OCI-LY7 (cell line): Measurements from ENCODE around the gene NTRK3. TPM values are rescaled to one million over a fixed set of nuclear protein-coding genes. Genes with fewer than 3 reads are reported as not detected.

Source experiments
- BruUV-seq: library from RNA; stranded (reverse); fragments of 400-500 nt; replicated peaks from 2 replicates; lab custom pipeline; 2021; lab: Mats Ljungman, UMichigan
- CTCF ChIA-PET: fragments of 300-600 bp; sonication (Branson Sonifier 250); formaldehyde crosslinking; loops from one replicate; lab custom pipeline; 2022; ENCODE audit warnings: antibody characterized with exemption; ENCODE audit not compliant: unreplicated experiment; lab: Charles Lee
- POLR2A ChIA-PET: fragments of 300-600 bp; sonication (Branson Sonifier 250); formaldehyde crosslinking; loops from one replicate; lab custom pipeline; 2022; ENCODE audit warnings: antibody characterized with exemption; lab: Charles Lee
- DNase-seq: peaks from one replicate; pipeline ENCODE4 v3.0.0-alpha.2; 2015; ENCODE audit warnings: low spot score
- H2AFZ ChIP-seq: fragments of 200-600 bp; sonication (generic), shearing (Covaris generic); 2 replicates; pipeline ENCODE4 v1.6.1; 2014; ENCODE audit warnings: mild to moderate bottlenecking, antibody characterized with exemption, low read length, moderate library complexity
- H3K27ac ChIP-seq: fragments of 200-600 bp; sonication (generic); 2 replicates; pipeline ENCODE4 v1.5.1; 2014; ENCODE audit warnings: mixed run types, low read depth, mild to moderate bottlenecking, moderate library complexity, low read length, inconsistent platforms; ENCODE audit not compliant: poor library complexity, severe bottlenecking
- H3K36me3 ChIP-seq: fragments of 200-600 bp; sonication (generic); 2 replicates; pipeline ENCODE4 v1.6.1; 2014; ENCODE audit warnings: mild to moderate bottlenecking, antibody characterized with exemption, low read length, moderate library complexity, mixed read lengths; ENCODE audit not compliant: insufficient read depth
- H3K4me1 ChIP-seq: fragments of 200-600 bp; sonication (generic); 2 replicates; pipeline ENCODE4 v1.5.1; 2014; ENCODE audit warnings: mild to moderate bottlenecking, low read length; ENCODE audit not compliant: insufficient read depth, poor library complexity, severe bottlenecking
- H3K4me2 ChIP-seq: fragments of 200-600 bp; sonication (generic); 2 replicates; pipeline ENCODE4 v1.6.1; 2014; ENCODE audit warnings: mild to moderate bottlenecking, low read length
- H3K4me3 ChIP-seq: fragments of 200-600 bp; sonication (generic); 2 replicates; pipeline ENCODE4 v1.5.1; 2014; ENCODE audit warnings: mild to moderate bottlenecking, low read depth, low read length; ENCODE audit not compliant: poor library complexity, severe bottlenecking
- H3K79me2 ChIP-seq: fragments of 200-600 bp; sonication (generic); 2 replicates; pipeline ENCODE4 v1.6.1; 2016; ENCODE audit warnings: low read depth, mild to moderate bottlenecking, low read length, moderate library complexity, mixed read lengths; ENCODE audit not compliant: insufficient read depth
- H3K9me2 ChIP-seq: fragments of 200-600 bp; sonication (generic); 2 replicates; pipeline ENCODE4 v1.6.1; 2016; ENCODE audit warnings: mild to moderate bottlenecking, low read length, mixed read lengths; ENCODE audit not compliant: insufficient read depth
- H3K9me3 ChIP-seq: fragments of 200-600 bp; sonication (generic); 2 replicates; pipeline ENCODE4 v1.6.1; 2014; ENCODE audit warnings: mild to moderate bottlenecking, mixed run types, low read length, mixed read lengths
- H4K20me1 ChIP-seq: fragments of 200-600 bp; sonication (generic); 2 replicates; pipeline ENCODE4 v1.6.1; 2014; ENCODE audit warnings: mild to moderate bottlenecking, antibody characterized with exemption, low read length, moderate library complexity, mixed read lengths; ENCODE audit not compliant: insufficient read depth
- EZH2phosphoT487 ChIP-seq: fragments of 200-600 bp; sonication (generic); IDR thresholded peaks from 2 replicates; pipeline ENCODE4 v1.6.1; 2018; ENCODE audit warnings: low read depth, borderline replicate concordance, mild to moderate bottlenecking, mixed run types, antibody characterized with exemption, low read length, moderate library complexity, mixed read lengths
- intact Hi-C: fragments of 100-400 bp; cut with micrococcal nuclease; formaldehyde crosslinking; loops from one replicate; pipeline ENCODE4 v1.10.0; 2022; ENCODE audit not compliant: unreplicated experiment
- total RNA-seq, 2 experiments: library from RNA; depleted of rRNA in 1 of 2; stranded (reverse); fragments of >200 nt in 1 of 2; shearing (Covaris generic) in 1 of 2; gene quantifications; 2 replicates each; pipeline ENCODE4 v1.2.3, GENCODE V29; 2014 to 2022
- TF ChIP-seq, protein P1 (sequence below): fragments of 200-600 bp; sonication (generic); conservative IDR thresholded peaks from 2 replicates; pipeline ENCODE4 v1.5.1; 2014; ENCODE audit warnings: mild to moderate bottlenecking, antibody characterized with exemption, low read length, moderate library complexity, mixed read lengths

Gene NTRK3
- total RNA-seq, 2 experiments from 2014 or later, result 0.50 to 2.5 TPM

GRCh38 chr15:87916208-87916607, 340.3 kb downstream of the NTRK3 start:
- intact Hi-C loops, result no loop called here
- ChIA-PET POLR2A (no interaction called here), CTCF (no interaction called here)
- Histone ChIP-seq H3K79me2 (no peaks in the 10 kb centered on the region), H2AFZ (no peak overlapping the region), H3K4me1 (no peaks in the 10 kb centered on the region), H3K27ac (no peak overlapping the region), H3K4me2 (no peak overlapping the region), H3K36me3 (no peaks in the 10 kb centered on the region), H3K9me3 (no peaks in the 10 kb centered on the region), H3K9me2 (no peaks in the 10 kb centered on the region), H4K20me1 (no peaks in the 10 kb centered on the region), H3K4me3 (no peak overlapping the region)
- TF ChIP-seq, protein P1, sequence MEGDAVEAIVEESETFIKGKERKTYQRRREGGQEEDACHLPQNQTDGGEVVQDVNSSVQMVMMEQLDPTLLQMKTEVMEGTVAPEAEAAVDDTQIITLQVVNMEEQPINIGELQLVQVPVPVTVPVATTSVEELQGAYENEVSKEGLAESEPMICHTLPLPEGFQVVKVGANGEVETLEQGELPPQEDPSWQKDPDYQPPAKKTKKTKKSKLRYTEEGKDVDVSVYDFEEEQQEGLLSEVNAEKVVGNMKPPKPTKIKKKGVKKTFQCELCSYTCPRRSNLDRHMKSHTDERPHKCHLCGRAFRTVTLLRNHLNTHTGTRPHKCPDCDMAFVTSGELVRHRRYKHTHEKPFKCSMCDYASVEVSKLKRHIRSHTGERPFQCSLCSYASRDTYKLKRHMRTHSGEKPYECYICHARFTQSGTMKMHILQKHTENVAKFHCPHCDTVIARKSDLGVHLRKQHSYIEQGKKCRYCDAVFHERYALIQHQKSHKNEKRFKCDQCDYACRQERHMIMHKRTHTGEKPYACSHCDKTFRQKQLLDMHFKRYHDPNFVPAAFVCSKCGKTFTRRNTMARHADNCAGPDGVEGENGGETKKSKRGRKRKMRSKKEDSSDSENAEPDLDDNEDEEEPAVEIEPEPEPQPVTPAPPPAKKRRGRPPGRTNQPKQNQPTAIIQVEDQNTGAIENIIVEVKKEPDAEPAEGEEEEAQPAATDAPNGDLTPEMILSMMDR, result no peak
- BruUV-seq, result no TSS peak
- no peak for DNase-seq

DNA sequence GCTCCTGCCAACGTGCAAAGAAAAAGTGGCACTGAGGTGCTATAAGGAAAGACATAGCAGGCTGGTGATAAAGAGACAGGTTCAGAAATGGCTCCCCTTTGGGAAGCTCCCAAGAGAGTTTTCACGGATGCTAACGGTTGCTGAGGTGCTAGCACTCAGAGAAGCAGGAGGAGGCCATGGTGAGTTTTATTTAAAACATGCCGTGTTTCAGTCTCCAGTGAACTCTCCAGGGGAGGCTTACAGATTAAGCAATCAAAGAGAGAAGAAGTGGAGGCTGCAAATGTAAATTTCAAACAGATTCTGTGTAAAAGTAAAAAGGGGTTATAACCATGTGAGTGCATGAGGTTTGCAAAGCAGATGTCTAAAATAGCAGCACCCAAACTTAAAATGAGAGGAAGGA, 346.2 kb downstream of the NTRK3 start:
- DNase-seq, result no peak
- no TSS peak for BruUV-seq
- Histone ChIP-seq H3K79me2 (no peaks in the 10 kb centered on the region), H3K9me2 (no peaks in the 10 kb centered on the region), H3K4me3 (no peak overlapping the region), H3K36me3 (no peaks in the 10 kb centered on the region), H3K4me1 (no peaks in the 10 kb centered on the region), H2AFZ (no peak overlapping the region), H4K20me1 (no peaks in the 10 kb centered on the region), H3K27ac (no peak overlapping the region), H3K4me2 (no peak overlapping the region), H3K9me3 (no peaks in the 10 kb centered on the region)
- POLR2A ChIA-PET, result no interaction called here
- TF ChIP-seq EZH2phosphoT487, result no peak
- TF ChIP-seq, protein P1, result no peak
- CTCF ChIA-PET, result no interaction called here
- intact Hi-C loops, result no loop called here

DNA sequence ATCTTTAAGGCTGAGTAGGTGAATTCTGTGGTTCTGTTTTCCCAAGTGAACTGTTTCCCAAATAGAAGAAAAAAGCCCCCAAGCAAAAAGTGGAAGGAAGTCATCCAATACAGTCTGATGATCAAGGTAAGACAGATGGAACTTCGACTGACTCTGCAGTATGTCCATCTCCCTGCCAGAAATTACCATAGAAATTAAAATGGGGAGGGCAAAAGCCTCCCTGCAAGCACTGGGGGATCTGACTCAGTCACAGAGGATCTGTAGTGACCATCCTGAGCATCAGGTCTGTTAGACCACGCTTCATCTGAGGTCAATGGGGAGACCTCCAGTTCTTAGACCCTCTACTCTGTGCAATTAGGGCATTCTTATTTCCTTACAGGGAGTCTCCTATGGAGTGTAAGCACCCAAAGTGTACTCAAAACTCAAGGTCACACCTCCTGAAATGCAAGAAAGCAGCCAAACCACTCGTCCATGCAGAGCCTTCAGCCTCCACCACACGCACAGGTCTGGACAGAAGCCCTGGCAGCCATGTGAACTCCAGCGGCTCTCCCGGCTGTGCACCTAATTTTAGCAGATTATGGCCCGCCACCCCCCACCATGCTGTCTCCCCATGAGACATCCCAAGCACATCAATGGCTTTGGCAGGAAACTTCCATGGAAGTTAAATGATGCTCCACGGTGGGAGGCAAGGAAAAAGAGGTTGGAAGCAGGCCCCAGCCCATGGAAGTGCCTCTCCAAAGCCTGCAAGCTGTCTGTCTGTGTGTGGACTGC, 348.7 kb downstream of the NTRK3 start:
- POLR2A ChIA-PET, result no interaction called here
- no TSS peak for BruUV-seq
- H3K9me3 ChIP-seq, result no peaks in the 10 kb centered on the region
- H3K36me3 ChIP-seq, result no peaks in the 10 kb centered on the region
- no peak overlapping the region for H2AFZ ChIP-seq
- no peak overlapping the region for H3K27ac ChIP-seq
- no peak overlapping the region for H3K4me3 ChIP-seq
- no peaks in the 10 kb centered on the region for H3K79me2 ChIP-seq
- H3K4me1 ChIP-seq, result no peaks in the 10 kb centered on the region
- H4K20me1 ChIP-seq, result no peaks in the 10 kb centered on the region
- CTCF ChIA-PET, result no interaction called here
- no peak for DNase-seq
- no peak for TF ChIP-seq EZH2phosphoT487
- TF ChIP-seq, protein P1, result no peak
- no peak overlapping the region for H3K4me2 ChIP-seq
- no peaks in the 10 kb centered on the region for H3K9me2 ChIP-seq
- intact Hi-C loops, result no loop called here
